HG03060 (cell line): Measurements from ENCODE around the gene CHST3.
"Not testable (repeated sequence)": the region's sequence is repeated elsewhere in the genome, so short reads cannot be mapped to it uniquely, and the experiment has no call there.

Source experiments
- ATAC-seq: cut with Tn5 transposase; IDR thresholded peaks from one replicate; pipeline ENCODE4 v1.9.1; 2021; ENCODE audit warnings: low read depth, moderate number of reproducible peaks; ENCODE audit not compliant: unreplicated experiment

CHST3 gene

DNA sequence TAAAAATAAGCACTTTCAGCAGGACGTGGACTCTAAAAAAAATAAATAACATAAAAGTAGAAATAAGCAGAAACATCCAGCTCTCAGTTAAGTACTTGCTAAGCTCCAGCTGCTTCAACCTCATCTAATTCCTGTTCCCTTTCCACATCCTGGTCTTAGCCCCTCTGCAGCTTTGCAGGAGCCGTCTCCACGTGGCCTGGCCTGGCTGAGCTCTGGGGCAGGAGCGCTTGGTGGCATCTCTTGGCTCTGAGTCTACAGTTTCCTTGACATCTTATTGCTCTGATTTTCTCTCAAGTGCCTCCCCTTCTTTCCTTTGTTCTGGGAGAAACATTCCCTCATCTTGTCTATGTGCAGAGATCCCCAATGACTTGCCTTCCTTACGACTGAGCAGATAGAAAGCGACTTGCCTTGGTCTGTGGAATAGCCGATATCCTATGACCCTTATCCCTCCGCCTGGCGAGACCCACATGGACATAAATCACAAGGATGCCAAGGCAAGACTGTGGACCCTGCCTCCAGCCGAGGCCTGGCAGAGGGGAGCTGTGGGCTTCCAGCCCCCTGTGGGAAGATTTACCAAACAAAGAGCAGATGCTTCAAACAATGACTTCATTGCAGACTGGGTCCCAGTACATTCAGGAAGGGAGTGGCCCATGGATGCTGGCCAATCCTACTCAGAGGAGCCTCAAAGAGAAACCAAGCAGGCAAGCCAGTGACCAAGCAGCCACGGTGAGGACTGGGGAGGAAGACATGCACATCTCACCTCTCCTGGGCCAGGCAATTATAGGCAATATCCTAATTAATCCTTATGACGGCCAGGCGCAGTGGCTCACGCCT, 62.3 kb downstream of the CHST3 start:
- ATAC-seq = no peak

DNA sequence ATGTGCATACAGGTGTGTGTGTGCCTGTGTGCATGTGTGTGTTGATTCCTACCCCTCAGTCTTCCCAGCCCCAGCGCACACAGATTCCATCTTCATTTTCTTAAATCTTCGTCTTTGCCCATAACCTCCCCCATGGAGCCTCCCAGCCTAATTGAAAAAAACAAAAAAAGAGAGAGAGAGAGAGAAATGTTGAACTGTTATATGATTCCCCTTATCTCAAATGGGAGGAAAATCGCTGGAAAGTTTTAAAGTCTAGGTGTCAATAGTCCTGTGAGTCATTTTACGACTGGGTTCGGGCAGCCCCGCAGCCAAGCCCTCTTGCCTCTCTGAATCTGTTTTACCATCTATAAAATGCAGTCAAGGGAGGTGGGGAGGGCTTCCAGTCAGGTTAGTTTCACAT, 63.3 kb downstream of the CHST3 start:
- ATAC-seq = no peak

DNA sequence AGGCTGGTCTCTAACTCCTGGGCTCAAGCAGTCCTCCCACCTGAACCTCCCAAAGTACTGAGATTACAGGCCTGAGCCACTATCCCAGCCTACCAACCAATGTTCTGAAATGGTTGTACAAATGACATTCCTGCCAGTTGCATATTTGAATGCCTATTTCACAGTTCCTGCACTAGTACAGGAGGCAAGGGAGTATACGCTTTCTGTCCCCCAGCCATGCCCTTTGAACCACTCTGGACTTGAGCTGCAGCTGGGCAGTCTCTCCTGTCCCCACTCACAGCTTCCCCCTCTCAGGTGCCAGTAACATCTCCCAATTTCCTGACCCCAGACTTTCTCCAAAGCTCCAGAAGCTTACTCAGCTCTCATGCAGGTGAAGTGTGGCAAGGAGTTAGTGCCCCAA, 65.2 kb downstream of the CHST3 start:
- no peak for ATAC-seq

DNA sequence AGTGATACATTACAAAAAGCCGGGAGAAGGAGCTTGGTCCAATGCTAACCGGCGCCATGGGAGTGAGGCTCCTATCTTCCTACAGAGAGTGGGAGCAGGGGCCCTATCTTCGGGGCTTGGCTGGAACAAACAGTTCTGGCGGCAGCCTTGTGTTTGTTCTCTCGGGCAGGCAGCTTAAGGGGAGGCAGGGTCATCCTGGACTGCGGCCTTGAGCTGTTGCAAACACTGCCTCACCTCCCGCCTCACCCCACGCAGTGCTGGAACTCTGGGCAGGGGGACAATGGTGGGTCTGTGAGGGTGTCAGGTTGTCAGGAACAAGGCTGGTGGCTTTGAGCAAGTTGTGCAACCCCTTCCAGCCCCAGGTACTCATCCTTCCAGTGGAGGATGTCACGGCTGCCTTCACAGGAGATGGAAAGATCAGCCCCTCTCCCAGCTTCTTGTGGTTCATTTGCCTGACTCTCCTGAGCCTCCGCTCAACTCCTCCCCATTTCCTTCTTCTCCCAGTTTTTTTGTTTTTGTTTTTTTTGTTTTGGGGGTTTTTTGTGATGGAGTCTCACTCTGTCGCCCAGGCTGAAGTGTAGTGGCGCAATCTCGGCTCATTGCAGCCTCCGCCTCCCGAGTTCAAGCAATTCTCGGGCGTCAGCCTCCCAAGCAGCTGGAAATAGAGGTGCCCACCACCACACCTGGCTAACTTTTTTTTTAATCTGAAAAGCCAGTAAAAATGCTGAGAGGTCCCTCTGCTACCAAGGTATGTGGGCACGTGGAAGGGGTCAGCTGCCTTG, 66.8 kb downstream of the CHST3 start:
- no peak for ATAC-seq

DNA sequence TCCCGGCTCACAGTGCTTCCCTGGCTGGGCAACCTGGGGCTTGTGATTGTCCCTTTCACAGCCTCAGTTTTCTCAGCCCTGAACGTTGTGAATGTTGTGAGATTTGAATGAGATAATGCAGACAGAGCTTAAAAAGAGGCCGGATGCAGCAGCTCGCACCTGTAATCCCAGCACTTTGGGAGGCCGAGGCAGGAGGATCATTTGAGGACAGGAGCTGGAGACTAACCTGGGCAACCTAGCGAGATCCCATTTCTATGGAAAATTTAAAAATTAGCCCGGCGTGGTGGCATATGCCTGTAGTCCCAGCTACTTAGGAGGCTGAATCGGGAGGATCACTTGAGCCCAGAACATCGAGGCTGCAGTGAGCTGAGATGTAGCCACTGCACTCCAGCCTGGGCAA, 67.5 kb downstream of the CHST3 start:
- ATAC-seq = no peak

DNA sequence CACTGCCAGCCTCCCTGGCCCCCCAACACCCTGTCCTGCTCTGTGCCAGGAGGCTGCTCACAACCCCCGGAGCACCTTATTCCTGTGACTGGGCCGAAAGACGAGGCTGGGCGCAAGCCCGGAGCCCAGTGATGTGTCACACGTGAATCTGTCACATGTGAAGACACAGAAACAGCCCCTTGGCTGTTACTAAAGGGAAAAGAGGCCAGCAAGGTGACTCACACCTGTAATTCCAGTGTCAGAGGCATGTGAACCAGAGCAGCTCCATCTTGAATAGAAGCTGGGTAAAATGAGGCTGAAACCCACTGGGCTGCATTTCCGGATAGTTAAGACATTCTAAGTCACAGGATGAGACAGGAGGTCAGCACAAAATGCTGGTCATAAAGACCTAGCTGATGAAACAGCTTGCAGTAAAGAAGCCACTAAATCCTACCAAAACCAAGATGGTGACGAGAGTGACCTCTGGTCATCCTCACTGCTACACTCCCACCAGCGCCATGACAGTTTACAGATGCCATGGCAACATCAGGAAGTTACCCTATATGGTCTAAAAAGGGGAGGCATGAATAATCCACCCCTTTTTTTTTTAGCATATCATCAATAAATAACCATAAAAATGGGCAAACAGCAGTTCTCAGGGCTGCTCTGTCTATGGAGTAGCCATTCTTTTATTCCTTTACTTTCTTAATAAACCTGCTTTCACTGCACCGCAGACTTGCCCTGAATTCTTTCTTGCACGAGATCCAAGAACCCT, 68.4 kb downstream of the CHST3 start:
- not testable (repeated sequence) for ATAC-seq

DNA sequence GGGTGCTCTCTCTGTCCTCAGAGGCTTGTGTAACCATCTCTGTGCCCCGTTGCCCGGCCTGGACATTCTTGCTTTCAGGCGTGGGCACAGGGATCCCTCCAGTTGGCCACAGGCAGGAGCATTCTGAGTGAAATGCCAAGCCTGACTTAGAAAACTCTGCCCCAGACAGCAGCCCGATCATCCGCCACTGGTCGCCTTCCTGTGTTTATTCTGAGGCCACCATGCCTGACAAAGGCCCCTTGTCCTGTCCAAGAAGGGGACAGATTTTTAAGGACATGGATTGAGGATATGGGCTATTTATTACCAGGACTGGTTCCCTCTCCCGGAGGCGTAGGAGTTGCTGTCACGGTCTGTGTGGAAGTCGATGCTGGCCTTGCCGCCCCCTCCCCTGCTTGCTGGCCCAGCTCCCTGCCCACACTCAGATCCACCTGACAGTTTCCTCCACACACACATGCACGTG, 69.9 kb downstream of the CHST3 start:
- ATAC-seq = no peak

DNA sequence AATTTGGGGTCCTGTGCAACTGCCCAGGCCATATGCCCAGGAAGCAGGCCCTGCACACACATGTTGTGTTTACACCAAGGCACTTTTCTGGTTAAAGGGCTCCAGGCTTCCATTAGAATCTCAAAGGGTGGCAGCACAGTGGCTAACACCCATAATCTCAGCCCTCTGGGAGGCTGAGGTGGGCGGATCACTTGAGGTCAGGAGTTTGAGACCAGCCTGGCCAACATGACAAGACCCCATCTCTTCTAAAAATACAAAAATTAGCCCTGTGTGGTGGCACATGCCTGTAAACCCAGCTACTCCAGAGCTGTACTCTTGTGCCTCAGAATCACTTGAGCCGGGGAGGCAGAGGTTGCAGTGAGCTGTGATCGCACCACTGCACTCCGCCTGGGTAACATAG, 70.6 kb downstream of the CHST3 start:
- ATAC-seq = no peak

DNA sequence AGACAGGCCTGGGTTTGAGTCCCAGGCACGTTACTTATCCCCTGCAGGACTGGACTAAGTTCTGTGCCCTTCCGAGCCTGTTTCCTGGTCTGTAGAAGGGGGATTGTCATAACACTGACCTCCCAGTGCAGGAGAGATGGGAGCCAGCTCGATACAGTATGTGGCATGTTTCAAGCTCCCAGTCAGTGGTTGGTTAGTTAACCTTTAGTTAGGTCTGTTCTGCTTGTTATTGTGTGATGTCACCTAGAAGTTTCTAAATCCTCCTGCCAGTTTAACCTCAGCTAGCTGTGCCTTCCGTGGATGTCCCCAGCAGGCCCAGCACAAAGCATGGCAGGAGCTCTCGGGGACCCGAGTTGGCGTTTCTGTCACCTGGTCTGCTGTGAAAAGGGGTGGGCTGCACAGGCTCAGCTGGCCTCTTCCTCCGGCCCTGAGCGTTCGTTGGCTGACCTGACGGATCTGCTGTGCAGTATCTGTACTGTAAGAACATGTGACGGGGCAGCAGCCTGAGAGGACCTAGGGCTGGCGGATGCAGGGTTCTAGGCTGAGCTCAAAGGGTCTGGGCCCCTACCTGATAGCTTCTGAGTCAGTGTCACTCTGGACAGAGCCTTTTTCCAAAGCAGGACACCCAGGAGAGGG, 71.2 kb downstream of the CHST3 start:
- ATAC-seq = no peak

DNA sequence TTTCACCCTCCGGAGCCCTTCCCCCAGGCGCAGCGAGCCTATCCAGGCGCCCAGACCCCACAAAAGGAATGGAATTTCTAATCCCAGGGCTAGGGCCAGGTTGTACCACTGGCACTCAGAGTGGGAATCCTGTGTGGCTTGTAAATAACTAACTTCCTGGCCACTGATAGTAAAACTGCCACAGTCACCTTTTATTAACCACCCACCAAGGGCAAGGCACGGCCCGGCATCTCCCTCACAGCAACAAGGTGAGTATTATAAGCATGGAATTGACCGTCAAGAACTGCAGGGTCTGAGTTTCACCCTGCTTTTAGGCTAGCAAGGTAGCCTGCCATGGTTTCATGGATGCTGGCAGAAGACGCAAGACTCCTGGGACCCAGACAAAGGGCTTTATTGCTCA, 73.1 kb downstream of the CHST3 start:
- ATAC-seq = no peak

DNA sequence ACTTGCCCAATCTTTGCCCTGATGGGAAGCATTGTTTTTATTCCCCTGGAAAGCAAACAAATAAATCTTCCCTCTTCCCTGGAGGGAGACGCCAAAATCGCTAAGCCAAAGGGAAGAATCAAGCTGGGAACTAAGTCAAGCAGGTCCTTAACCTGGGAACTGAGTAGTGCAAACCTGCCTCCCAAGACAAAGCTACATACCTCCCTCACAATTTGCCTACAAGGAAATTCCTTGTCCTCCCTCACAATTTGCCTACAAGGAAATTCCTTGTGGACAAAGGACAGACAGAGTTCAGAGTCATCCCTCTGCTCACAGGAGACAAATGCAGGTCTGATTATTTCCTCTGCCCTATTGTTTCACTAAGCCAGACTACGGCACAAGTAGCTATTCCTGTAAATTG, 73.6 kb downstream of the CHST3 start:
- ATAC-seq = no peak

DNA sequence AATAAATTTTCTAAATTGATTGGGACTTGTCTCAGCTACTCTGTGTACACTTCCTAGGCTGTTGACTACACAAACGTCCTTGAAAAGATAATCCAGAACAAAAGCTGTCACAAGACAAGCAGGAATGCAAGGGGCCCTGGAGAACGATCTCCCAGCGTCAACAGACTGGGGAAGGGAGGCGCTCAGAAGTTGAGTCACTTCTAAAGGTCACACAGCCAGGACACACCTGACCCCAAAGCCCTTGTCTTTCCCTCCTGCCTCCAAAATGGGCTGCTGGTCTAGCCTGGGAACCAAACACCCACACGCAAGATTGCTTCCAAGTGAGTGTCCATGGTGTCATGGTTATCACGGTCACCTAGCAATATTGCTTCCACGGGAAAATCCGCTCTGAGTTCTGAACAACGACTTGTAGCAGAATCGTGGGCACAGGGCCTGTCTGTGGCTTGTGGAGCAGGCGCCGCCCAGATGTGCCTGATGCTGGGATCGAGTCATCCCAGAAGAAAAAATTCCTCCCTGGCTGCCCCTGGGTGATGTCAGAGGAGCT, 74.3 kb downstream of the CHST3 start:
- no peak for ATAC-seq

DNA sequence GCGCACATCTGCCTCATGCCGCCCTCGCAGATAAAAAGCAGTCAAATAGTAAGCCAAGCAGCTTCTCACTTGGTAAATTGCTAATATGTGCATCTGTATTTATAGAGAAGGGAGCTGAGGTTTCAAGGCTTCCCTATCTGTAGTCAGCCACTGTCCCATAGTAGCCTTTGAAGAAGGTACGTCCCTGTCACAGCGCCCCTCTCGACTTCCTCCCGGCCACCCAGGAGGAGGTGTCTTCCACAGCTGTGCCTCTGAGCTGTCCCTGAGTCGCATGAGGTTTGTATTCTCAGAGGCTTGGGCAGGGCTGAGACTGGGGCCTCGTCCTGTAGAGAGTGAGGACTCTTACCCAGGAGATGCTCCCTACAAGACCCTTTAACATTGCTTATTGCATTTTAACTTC, 75.2 kb downstream of the CHST3 start:
- ATAC-seq = no peak

DNA sequence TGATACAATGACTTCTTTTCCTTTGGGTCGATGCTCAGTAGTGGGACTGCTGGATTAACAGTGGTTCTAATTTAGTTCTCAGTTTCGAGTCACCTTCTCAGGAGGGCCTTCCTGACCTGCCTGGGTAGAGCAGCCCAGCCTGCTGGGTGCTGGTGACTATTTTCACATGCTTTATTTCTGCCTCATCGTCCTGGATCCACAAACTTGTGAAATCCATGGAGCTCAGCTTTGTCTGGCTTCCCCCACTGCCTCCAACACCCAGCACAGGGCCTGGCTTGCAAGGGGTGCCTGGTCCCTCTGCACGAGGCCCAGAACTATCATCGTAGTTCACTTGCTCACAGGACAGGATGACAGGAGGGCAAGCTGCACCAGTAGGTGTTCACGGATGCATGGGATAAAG, 77.3 kb downstream of the CHST3 start:
- no peak for ATAC-seq

DNA sequence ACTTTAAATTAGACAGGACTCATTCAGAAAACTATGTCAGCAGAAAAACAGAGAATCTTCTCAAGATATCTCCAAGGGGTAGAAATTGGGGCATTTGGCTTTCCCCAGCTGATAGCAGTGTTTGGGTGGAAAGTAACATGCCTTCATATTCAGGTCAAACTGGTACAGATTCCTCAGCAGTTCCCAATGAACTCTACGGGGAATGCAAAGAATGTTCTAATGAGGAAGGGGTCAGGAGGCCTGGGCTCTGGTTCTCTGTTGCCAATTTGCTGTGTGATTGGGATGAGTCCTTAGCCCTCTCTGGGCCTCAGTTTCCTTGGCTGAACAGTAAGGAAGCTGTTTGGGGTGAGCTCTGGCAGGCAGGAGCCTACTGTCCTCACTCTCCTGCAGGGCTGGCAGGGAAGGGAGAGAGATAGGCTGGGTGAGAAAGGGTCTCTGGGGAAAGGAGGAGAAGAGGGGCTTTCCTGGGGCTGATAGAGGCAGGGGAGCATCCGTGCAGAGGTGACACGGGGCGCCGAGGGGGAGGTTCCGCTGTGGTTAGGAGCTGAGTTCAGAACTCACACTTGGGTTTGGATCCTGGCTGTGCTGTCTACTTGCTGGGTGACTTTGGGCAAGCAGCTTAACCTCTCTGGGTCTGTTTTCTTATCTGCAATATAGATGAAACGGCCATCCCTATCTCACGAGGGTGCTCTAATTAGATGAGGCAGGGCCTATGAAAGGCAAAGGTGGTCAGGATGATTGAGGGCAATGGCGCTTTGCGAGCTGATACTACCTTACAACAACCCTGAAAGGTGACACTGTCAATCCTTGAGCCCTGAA, 79.0 kb downstream of the CHST3 start:
- ATAC-seq = no peak

DNA sequence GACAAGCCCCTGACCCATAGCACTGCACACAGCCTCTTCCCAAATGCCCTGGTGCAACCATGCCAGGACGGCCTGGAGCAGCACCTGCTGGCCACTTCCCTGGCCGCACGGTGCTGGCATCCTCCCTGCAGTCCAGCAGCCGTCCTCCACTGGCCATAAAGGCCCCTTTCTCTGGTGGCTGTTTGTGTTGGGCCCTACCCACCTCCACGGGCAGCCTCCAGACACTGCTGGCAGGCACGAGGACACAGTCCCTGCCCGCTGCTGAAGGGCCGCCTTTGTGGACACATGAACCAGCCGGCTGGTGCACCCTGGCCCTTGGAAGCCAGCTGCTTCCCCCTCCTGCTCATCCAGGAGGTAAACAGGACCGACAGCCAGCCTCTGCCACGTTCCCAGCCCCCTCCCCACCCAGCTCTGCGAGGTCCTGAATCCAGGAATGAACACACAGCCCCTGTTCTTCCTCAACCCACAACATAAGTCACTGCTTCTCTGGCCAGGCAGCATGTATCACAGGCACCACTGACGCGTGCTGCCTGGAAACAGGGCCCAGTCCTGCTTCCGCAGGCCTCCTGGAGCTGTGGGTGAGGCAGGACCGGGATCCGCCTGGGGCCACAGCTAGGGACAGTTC, 80.3 kb downstream of the CHST3 start:
- no peak for ATAC-seq

DNA sequence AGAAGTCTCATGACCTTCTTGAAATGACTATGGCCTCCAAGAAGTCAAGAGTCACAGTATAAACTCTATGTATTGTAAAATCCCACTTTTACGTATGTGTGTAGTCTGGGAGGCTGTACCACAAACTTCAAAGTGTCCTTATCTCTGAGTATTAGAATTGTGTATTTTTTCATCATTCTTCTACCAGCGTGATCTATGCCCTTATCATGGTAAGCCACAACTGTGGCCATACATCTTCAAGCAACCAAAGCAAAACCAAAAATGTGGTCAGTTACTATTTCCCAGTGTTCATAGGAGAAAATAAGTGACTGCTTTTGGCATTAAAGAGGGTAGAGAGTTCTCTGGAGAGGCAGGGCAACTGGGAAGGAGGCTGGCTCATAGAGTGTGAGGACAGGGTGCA, 81.4 kb downstream of the CHST3 start:
- ATAC-seq = no peak

DNA sequence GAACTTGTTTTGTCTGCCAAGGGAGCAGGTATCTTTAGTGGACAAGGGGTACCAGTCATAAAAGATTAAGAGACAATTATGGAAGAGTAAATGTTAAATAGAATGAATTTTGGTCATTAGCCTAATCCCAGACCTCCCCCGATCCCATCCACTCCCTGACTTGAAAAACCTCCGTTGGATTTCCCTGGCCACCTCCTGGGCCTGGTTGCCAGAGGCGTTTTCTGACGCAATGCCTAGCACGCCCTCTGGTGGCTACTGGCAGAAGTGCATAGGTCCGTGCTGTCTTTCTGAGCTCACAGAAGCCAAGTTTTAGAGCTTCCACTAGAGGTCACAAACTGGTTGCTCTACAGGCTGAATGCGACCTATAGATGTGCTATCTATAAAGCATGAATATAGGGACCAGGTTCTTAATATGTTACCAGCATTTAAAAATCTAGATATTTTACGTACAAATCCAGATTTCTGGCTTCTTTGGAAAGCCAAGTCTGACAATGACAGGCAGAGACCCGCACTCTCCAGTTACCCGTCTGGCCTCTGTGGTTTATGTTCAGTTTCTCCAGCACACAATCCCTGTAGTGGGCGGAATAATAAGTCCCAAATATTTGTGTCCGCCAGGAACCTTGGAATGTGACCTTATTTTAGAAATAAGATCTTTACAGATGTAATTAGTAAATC, 84.4 kb downstream of the CHST3 start:
- ATAC-seq = no peak

DNA sequence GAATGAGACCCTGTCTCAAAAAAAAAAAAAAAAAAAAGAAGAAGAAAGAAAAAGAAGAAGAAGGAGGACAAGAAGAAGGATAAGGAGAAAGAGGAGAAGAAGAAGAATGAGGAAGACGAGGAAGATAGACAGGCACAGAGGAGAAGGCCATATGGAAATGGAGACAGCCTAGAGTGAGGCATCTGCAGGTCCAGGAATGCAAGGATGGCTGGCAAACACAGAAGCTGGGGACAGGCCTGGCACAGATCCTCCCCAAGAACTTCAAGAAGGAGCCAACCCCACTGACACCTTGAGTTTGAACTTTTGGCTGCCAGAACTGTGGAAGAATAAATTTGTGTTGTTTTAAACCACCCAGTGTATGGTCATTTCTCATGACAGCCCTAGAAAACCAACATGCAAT, 85.3 kb downstream of the CHST3 start:
- ATAC-seq = no peak
